Retinal pigment epithelial cell (primary cell): ENCODE results near the gene AKR1B1.

Experiments
- DNase-seq: peaks from one replicate; pipeline ENCODE4 v3.0.0-alpha.2; 2010; ENCODE audit warnings: low read depth
- H3K4me3 ChIP-seq: 2 replicates; pipeline ENCODE4 v1.5.1; 2011; ENCODE audit warnings: mild to moderate bottlenecking, low read length, control low read depth, moderate library complexity
- CTCF ChIP-seq: conservative IDR thresholded peaks from 2 replicates; pipeline ENCODE4 v1.5.1; 2011; ENCODE audit warnings: low read depth, low read length, control low read depth, inconsistent platforms

The AKR1B1 gene

GRCh38 chr7:134452991-134453473, 5.9 kb downstream of the AKR1B1 start:
- DNase-seq, result no peak
- no peak for TF ChIP-seq CTCF
- H3K4me3 ChIP-seq, result no peak overlapping the region

GRCh38 chr7:134452419-134452838, 6.5 kb downstream of the AKR1B1 start:
- TF ChIP-seq CTCF, result no peak
- H3K4me3 ChIP-seq, result no peak overlapping the region
- no peak for DNase-seq

- TF ChIP-seq CTCF, result no peak
- H3K4me3 ChIP-seq, result no peak overlapping the region
- DNase-seq, result no peak
These were observed 7.2 kb downstream of the AKR1B1 start for GRCh38 chr7:134451656-134452055.

- TF ChIP-seq CTCF, result no peak
- DNase-seq, result no peak
- no peak overlapping the region for H3K4me3 ChIP-seq
These were observed 8.5 kb downstream of the AKR1B1 start for GRCh38 chr7:134450294-134451000.

- no peak for TF ChIP-seq CTCF
- DNase-seq, result no peak
- H3K4me3 ChIP-seq, result no peak overlapping the region
These were observed 9.2 kb downstream of the AKR1B1 start for GRCh38 chr7:134449680-134450079.

GRCh38 chr7:134448356-134449229, 10.3 kb downstream of the AKR1B1 start:
- no peak for DNase-seq
- no peak for TF ChIP-seq CTCF
- H3K4me3 ChIP-seq, result no peak overlapping the region
